WTC11 (cell line): ENCODE measurements around the gene ROBO1. TPM values are rescaled to one million over a fixed set of nuclear protein-coding genes. Genes with fewer than 3 reads are reported as not detected.
A peak's percentile ranks its signal among the peaks of the same experiment; 100 is the strongest.

Source experiments
- ATAC-seq: fragments of 200-7000 bp; cut with Tn5 transposase; 2 replicates; pipeline ENCODE4 v1.10.0; 2021; ENCODE audit warnings: mild to moderate bottlenecking, moderate library complexity
- CTCF ChIA-PET: fragments of 300-600 bp; sonication (Branson Sonifier 250); formaldehyde crosslinking; loops from one replicate; lab custom pipeline; 2021; ENCODE audit warnings: antibody characterized with exemption; lab: Charles Lee
- POLR2A ChIA-PET: fragments of 350-600 bp; sonication (Branson Sonifier 250); formaldehyde crosslinking; loops from one replicate; lab custom pipeline; 2021; ENCODE audit warnings: antibody characterized with exemption; lab: Charles Lee
- DNase-seq: peaks from one replicate; pipeline ENCODE4 v3.0.0; 2021; ENCODE audit warnings: low spot score
- H3K27ac Mint-ChIP-seq: 2 replicates; pipeline ENCODE4 v1.8.0; 2021; ENCODE audit warnings: mixed read lengths
- H3K27me3 Mint-ChIP-seq: 2 replicates; pipeline ENCODE4 v1.8.0; 2021; ENCODE audit warnings: low read depth, mild to moderate bottlenecking, moderate library complexity, mixed read lengths
- H3K36me3 Mint-ChIP-seq: 2 replicates; pipeline ENCODE4 v1.8.0; 2021; ENCODE audit warnings: mixed read lengths
- H3K4me1 Mint-ChIP-seq: 2 replicates; pipeline ENCODE4 v1.8.0; 2022; ENCODE audit warnings: mixed read lengths
- H3K4me3 Mint-ChIP-seq: 2 replicates; pipeline ENCODE4 v1.8.0; 2021; ENCODE audit warnings: mild to moderate bottlenecking, moderate library complexity, mixed read lengths
- H3K9me3 Mint-ChIP-seq: 2 replicates; pipeline ENCODE4 v1.8.0; 2021; ENCODE audit warnings: mixed read lengths
- EMX1 ChIP-seq: fragments of 250-450 bp; sonication (Bioruptor Pico); IDR thresholded peaks from 2 replicates; pipeline ENCODE4 v1.8.0; 2021; ENCODE audit warnings: mild to moderate bottlenecking
- GRHL2 ChIP-seq: fragments of 250-450 bp; sonication (Bioruptor Pico); IDR thresholded peaks from 2 replicates; pipeline ENCODE4 v1.8.0; 2022; ENCODE audit warnings: mild to moderate bottlenecking, moderate library complexity; ENCODE audit not compliant: insufficient replicate concordance, severe bottlenecking
- IRF2 ChIP-seq: sonication (generic); formaldehyde crosslinking; IDR thresholded peaks from 2 replicates; pipeline ENCODE4 v1.8.0; 2022; ENCODE audit warnings: low read depth, missing genetic modification reagents, borderline replicate concordance
- JAZF1 ChIP-seq: fragments of 250-450 bp; sonication (Bioruptor Pico); IDR thresholded peaks from 2 replicates; pipeline ENCODE4 v1.9.0; 2021; ENCODE audit warnings: moderate library complexity, mild to moderate bottlenecking, inconsistent platforms
- NFE2L1 ChIP-seq: sonication (generic); formaldehyde crosslinking; IDR thresholded peaks from 2 replicates; pipeline ENCODE4 v1.8.1; 2023; ENCODE audit warnings: missing genetic modification reagents
- NFYB ChIP-seq: sonication (generic); formaldehyde crosslinking; conservative IDR thresholded peaks from 2 replicates; pipeline ENCODE4 v1.8.0; 2022; ENCODE audit warnings: low read depth, missing genetic modification reagents
- RORB ChIP-seq: fragments of 250-450 bp; sonication (Bioruptor Pico); IDR thresholded peaks from 2 replicates; pipeline ENCODE4 v1.9.0; 2021; ENCODE audit warnings: mild to moderate bottlenecking
- SMAD3 ChIP-seq: sonication (generic); formaldehyde crosslinking; IDR thresholded peaks from 2 replicates; pipeline ENCODE4 v1.8.0; 2022; ENCODE audit warnings: missing genetic modification reagents, mild to moderate bottlenecking, borderline replicate concordance
- ZNF219 ChIP-seq: sonication (generic); formaldehyde crosslinking; IDR thresholded peaks from 2 replicates; pipeline ENCODE4 v1.8.0; 2023; ENCODE audit warnings: missing genetic modification reagents, mild to moderate bottlenecking, borderline replicate concordance
- ZNF671 ChIP-seq: fragments of 250-450 bp; sonication (Bioruptor Pico); IDR thresholded peaks from 2 replicates; pipeline ENCODE4 v1.8.0; 2021; ENCODE audit warnings: mild to moderate bottlenecking
- total RNA-seq: library from RNA; stranded (reverse); gene quantifications from 3 replicates; pipeline ENCODE4 v1.2.3, GENCODE V29; 2021
- TF ChIP-seq, protein P1 (sequence below): sonication (generic); formaldehyde crosslinking; IDR thresholded peaks from 2 replicates; pipeline ENCODE4 v1.8.0; 2023; ENCODE audit warnings: missing genetic modification reagents, mild to moderate bottlenecking, borderline replicate concordance
- TF ChIP-seq, protein P2 (sequence below): sonication (generic); formaldehyde crosslinking; IDR thresholded peaks from 2 replicates; pipeline ENCODE4 v1.8.1; 2023; ENCODE audit warnings: mild to moderate bottlenecking, moderate library complexity, missing genetic modification reagents
- TF ChIP-seq, protein P3 (sequence below): sonication (generic); formaldehyde crosslinking; IDR thresholded peaks from 2 replicates; pipeline ENCODE4 v1.8.1; 2022; ENCODE audit warnings: low read depth, mild to moderate bottlenecking, moderate library complexity, missing genetic modification reagents, borderline replicate concordance
- TF ChIP-seq, protein P4 (sequence below): sonication (generic); formaldehyde crosslinking; IDR thresholded peaks from 2 replicates; pipeline ENCODE4 v1.8.0; 2023; ENCODE audit warnings: mild to moderate bottlenecking, missing genetic modification reagents
- TF ChIP-seq, protein P5 (sequence below): sonication (generic); formaldehyde crosslinking; IDR thresholded peaks from 2 replicates; pipeline ENCODE4 v1.8.0; 2022; ENCODE audit warnings: missing genetic modification reagents
- TF ChIP-seq, protein P6 (sequence below): sonication (generic); formaldehyde crosslinking; conservative IDR thresholded peaks from 2 replicates; pipeline ENCODE4 v1.8.1; 2022; ENCODE audit warnings: mild to moderate bottlenecking, missing genetic modification reagents
- TF ChIP-seq, protein P7 (sequence below): sonication (generic); formaldehyde crosslinking; IDR thresholded peaks from 2 replicates; pipeline ENCODE4 v1.8.1; 2023; ENCODE audit warnings: mild to moderate bottlenecking, missing genetic modification reagents
- TF ChIP-seq, protein P8 (sequence below): sonication (generic); formaldehyde crosslinking; IDR thresholded peaks from 2 replicates; pipeline ENCODE4 v1.8.0; 2022; ENCODE audit warnings: mild to moderate bottlenecking, missing genetic modification reagents

ROBO1 gene
- total RNA-seq, 1 experiment from 2014 or later, result 90.9 TPM

DNA sequence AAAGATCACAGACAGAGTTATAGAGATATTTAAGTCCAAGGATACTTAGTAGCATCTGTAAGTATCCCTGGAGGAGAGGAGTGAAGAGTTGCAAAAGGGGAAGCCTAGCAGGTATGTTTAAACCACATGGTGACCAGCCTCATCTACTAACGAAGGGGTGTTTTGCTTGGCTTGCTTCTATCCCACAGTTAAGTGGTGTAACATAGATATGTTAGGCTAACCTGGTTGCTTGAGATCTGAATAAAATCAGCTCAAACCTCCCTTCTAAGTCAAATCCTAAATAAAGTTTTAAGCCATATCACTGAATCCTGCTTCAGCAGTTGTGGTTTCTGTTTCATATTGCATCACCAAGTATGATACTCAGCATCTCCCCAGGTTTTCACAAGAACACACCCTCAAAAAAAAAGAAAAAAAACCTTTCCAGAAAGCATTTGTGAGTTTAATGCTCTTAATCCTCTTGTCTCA lies 880.2 kb downstream of the ROBO1 start:
- no peak overlapping the region for H3K4me3 Mint-ChIP-seq
- ATAC-seq, result no peak
- POLR2A ChIA-PET, result no interaction called here

DNA sequence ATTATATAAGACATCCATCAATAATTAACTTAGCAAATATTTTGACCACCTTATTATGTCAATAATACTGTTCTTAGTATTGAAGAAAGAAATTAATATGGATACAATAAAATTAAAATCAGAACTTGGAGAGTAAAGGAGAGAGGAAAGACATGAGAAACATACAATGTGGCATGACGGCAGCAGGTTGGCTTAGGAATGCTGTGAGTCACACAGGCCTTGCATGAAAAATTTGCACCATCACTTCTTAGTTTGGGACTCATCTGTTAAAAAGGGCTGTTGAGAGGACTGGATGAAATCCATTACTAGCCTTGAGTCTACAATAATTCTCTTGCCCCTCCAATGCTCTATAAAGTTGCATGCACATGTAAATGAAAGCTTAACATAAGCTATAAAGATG lies 880.8 kb downstream of the ROBO1 start:
- DNase-seq (no peak), ATAC-seq (no peak)
- POLR2A ChIA-PET, result no interaction called here
- CTCF ChIA-PET, result no interaction called here
- Mint-ChIP-seq H3K27ac (peak overlapping the region; percentile 1), H3K36me3 (no peaks in the 10 kb centered on the region), H3K27me3 (no peaks in the 10 kb centered on the region), H3K4me3 (no peak overlapping the region), H3K4me1 (peaks cover 8% of the 10 kb centered on the region), H3K9me3 (no peaks in the 10 kb centered on the region)
- TF ChIP-seq ZNF671 (CRISPR knock-in tag), result no peak
- TF ChIP-seq, protein P1, sequence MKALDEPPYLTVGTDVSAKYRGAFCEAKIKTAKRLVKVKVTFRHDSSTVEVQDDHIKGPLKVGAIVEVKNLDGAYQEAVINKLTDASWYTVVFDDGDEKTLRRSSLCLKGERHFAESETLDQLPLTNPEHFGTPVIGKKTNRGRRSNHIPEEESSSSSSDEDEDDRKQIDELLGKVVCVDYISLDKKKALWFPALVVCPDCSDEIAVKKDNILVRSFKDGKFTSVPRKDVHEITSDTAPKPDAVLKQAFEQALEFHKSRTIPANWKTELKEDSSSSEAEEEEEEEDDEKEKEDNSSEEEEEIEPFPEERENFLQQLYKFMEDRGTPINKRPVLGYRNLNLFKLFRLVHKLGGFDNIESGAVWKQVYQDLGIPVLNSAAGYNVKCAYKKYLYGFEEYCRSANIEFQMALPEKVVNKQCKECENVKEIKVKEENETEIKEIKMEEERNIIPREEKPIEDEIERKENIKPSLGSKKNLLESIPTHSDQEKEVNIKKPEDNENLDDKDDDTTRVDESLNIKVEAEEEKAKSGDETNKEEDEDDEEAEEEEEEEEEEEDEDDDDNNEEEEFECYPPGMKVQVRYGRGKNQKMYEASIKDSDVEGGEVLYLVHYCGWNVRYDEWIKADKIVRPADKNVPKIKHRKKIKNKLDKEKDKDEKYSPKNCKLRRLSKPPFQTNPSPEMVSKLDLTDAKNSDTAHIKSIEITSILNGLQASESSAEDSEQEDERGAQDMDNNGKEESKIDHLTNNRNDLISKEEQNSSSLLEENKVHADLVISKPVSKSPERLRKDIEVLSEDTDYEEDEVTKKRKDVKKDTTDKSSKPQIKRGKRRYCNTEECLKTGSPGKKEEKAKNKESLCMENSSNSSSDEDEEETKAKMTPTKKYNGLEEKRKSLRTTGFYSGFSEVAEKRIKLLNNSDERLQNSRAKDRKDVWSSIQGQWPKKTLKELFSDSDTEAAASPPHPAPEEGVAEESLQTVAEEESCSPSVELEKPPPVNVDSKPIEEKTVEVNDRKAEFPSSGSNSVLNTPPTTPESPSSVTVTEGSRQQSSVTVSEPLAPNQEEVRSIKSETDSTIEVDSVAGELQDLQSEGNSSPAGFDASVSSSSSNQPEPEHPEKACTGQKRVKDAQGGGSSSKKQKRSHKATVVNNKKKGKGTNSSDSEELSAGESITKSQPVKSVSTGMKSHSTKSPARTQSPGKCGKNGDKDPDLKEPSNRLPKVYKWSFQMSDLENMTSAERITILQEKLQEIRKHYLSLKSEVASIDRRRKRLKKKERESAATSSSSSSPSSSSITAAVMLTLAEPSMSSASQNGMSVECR (CRISPR knock-in tag), result no peak
- no peak for TF ChIP-seq NFE2L1 (CRISPR knock-in tag)
- TF ChIP-seq, protein P2, sequence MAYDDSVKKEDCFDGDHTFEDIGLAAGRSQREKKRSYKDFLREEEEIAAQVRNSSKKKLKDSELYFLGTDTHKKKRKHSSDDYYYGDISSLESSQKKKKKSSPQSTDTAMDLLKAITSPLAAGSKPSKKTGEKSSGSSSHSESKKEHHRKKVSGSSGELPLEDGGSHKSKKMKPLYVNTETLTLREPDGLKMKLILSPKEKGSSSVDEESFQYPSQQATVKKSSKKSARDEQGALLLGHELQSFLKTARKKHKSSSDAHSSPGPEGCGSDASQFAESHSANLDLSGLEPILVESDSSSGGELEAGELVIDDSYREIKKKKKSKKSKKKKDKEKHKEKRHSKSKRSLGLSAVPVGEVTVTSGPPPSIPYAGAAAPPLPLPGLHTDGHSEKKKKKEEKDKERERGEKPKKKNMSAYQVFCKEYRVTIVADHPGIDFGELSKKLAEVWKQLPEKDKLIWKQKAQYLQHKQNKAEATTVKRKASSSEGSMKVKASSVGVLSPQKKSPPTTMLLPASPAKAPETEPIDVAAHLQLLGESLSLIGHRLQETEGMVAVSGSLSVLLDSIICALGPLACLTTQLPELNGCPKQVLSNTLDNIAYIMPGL (CRISPR knock-in tag), result no peak
- TF ChIP-seq, protein P3, sequence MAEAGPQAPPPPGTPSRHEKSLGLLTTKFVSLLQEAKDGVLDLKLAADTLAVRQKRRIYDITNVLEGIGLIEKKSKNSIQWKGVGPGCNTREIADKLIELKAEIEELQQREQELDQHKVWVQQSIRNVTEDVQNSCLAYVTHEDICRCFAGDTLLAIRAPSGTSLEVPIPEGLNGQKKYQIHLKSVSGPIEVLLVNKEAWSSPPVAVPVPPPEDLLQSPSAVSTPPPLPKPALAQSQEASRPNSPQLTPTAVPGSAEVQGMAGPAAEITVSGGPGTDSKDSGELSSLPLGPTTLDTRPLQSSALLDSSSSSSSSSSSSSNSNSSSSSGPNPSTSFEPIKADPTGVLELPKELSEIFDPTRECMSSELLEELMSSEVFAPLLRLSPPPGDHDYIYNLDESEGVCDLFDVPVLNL (CRISPR knock-in tag), result no peak
- no peak for TF ChIP-seq IRF2
- no peak for TF ChIP-seq NFYB (CRISPR knock-in tag)
- TF ChIP-seq, protein P4, sequence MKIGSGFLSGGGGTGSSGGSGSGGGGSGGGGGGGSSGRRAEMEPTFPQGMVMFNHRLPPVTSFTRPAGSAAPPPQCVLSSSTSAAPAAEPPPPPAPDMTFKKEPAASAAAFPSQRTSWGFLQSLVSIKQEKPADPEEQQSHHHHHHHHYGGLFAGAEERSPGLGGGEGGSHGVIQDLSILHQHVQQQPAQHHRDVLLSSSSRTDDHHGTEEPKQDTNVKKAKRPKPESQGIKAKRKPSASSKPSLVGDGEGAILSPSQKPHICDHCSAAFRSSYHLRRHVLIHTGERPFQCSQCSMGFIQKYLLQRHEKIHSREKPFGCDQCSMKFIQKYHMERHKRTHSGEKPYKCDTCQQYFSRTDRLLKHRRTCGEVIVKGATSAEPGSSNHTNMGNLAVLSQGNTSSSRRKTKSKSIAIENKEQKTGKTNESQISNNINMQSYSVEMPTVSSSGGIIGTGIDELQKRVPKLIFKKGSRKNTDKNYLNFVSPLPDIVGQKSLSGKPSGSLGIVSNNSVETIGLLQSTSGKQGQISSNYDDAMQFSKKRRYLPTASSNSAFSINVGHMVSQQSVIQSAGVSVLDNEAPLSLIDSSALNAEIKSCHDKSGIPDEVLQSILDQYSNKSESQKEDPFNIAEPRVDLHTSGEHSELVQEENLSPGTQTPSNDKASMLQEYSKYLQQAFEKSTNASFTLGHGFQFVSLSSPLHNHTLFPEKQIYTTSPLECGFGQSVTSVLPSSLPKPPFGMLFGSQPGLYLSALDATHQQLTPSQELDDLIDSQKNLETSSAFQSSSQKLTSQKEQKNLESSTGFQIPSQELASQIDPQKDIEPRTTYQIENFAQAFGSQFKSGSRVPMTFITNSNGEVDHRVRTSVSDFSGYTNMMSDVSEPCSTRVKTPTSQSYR (CRISPR knock-in tag), result no peak
- no peak for TF ChIP-seq RORB
- TF ChIP-seq, protein P5, sequence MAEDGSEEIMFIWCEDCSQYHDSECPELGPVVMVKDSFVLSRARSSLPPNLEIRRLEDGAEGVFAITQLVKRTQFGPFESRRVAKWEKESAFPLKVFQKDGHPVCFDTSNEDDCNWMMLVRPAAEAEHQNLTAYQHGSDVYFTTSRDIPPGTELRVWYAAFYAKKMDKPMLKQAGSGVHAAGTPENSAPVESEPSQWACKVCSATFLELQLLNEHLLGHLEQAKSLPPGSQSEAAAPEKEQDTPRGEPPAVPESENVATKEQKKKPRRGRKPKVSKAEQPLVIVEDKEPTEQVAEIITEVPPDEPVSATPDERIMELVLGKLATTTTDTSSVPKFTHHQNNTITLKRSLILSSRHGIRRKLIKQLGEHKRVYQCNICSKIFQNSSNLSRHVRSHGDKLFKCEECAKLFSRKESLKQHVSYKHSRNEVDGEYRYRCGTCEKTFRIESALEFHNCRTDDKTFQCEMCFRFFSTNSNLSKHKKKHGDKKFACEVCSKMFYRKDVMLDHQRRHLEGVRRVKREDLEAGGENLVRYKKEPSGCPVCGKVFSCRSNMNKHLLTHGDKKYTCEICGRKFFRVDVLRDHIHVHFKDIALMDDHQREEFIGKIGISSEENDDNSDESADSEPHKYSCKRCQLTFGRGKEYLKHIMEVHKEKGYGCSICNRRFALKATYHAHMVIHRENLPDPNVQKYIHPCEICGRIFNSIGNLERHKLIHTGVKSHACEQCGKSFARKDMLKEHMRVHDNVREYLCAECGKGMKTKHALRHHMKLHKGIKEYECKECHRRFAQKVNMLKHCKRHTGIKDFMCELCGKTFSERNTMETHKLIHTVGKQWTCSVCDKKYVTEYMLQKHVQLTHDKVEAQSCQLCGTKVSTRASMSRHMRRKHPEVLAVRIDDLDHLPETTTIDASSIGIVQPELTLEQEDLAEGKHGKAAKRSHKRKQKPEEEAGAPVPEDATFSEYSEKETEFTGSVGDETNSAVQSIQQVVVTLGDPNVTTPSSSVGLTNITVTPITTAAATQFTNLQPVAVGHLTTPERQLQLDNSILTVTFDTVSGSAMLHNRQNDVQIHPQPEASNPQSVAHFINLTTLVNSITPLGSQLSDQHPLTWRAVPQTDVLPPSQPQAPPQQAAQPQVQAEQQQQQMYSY (CRISPR knock-in tag), result no peak
- no peak for TF ChIP-seq SMAD3 (CRISPR knock-in tag)
- no peak for TF ChIP-seq ZNF219 (CRISPR knock-in tag)

More for the DNA sequence above, 880.2 kb downstream of the ROBO1 start:
- CTCF ChIA-PET, result no interaction called here
- H3K4me1 Mint-ChIP-seq, result peaks cover 8% of the 10 kb centered on the region
- H3K36me3 Mint-ChIP-seq, result no peaks in the 10 kb centered on the region
- TF ChIP-seq, protein P6, sequence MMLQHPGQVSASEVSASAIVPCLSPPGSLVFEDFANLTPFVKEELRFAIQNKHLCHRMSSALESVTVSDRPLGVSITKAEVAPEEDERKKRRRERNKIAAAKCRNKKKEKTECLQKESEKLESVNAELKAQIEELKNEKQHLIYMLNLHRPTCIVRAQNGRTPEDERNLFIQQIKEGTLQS (CRISPR knock-in tag), result no peak
- TF ChIP-seq GRHL2 (no peak), JAZF1 (CRISPR knock-in tag) (no peak), EMX1 (CRISPR knock-in tag) (no peak)
- TF ChIP-seq, protein P7, sequence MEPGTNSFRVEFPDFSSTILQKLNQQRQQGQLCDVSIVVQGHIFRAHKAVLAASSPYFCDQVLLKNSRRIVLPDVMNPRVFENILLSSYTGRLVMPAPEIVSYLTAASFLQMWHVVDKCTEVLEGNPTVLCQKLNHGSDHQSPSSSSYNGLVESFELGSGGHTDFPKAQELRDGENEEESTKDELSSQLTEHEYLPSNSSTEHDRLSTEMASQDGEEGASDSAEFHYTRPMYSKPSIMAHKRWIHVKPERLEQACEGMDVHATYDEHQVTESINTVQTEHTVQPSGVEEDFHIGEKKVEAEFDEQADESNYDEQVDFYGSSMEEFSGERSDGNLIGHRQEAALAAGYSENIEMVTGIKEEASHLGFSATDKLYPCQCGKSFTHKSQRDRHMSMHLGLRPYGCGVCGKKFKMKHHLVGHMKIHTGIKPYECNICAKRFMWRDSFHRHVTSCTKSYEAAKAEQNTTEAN (CRISPR knock-in tag), result no peak
- TF ChIP-seq, protein P8, sequence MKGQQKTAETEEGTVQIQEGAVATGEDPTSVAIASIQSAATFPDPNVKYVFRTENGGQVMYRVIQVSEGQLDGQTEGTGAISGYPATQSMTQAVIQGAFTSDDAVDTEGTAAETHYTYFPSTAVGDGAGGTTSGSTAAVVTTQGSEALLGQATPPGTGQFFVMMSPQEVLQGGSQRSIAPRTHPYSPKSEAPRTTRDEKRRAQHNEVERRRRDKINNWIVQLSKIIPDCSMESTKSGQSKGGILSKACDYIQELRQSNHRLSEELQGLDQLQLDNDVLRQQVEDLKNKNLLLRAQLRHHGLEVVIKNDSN, result no peak
- H3K27me3 Mint-ChIP-seq, result no peaks in the 10 kb centered on the region
- H3K9me3 Mint-ChIP-seq, result no peaks in the 10 kb centered on the region
- no peak for DNase-seq
- peak overlapping the region; percentile 28 for H3K27ac Mint-ChIP-seq
